ENCODE measurements around the gene RSPO1. TPM values are rescaled to one million over a fixed set of nuclear protein-coding genes. Genes with fewer than 3 reads are reported as not detected.

Gene RSPO1
- total and polyA plus RNA-seq, 5 donors from 2014 or later: not detected

DNA sequence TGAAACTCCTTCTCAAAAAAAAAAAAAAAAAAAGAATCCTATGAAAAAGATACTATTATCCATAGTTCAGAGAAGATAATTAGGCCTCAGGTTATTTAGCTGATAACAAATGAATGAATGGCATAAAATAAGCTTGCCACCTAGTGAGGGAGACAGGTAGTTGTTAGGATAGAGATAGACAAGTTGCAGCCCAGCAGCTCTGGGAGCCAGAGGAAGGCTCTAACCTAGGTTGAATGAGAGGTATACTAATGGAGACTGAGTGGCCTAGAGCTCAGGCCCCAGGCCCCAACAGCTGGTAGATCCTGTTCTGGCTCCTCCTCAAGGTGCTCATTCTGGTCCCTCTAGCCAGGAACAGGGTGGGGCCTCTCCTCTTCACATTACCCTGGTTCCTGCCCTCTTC, 20.6 kb upstream of the RSPO1 start:
- ATAC-seq (ENCODE audit: low read depth in 2 of 2) (no peak), DNase-seq (no peak)
- H3K9me3 ChIP-seq (ENCODE audit: control insufficient read depth in 2 of 2, low read length in 2 of 2): no peaks in the 10 kb centered on the region
- Mint-ChIP-seq H3K9me3 (no peaks in the 10 kb centered on the region), H3K4me3 (no peak overlapping the region), H3K36me3 (no peaks in the 10 kb centered on the region), H3K4me1 (peaks cover 0 to under 1% (median 0%) of the 10 kb centered on the region in 4 donors), H3K27me3 (peaks cover 7% of the 10 kb centered on the region), H3K27ac (no peak overlapping the region)
- H3K4me1 ChIP-seq (ENCODE audit: control insufficient read depth, insufficient read depth, low read length, poor library complexity, severe bottlenecking): no peaks in the 10 kb centered on the region
- H3K4me3 ChIP-seq (ENCODE audit: low read depth, low read length): no peak overlapping the region
- no peak overlapping the region for H3K27ac ChIP-seq (ENCODE audit: insufficient read depth, low read length, poor library complexity, severe bottlenecking)
- no peaks in the 10 kb centered on the region for H3K36me3 ChIP-seq (ENCODE audit: control insufficient read depth, insufficient read depth, low read length)
- no peaks in the 10 kb centered on the region for H3K27me3 ChIP-seq (ENCODE audit: control insufficient read depth, insufficient read depth, low read length)

DNA sequence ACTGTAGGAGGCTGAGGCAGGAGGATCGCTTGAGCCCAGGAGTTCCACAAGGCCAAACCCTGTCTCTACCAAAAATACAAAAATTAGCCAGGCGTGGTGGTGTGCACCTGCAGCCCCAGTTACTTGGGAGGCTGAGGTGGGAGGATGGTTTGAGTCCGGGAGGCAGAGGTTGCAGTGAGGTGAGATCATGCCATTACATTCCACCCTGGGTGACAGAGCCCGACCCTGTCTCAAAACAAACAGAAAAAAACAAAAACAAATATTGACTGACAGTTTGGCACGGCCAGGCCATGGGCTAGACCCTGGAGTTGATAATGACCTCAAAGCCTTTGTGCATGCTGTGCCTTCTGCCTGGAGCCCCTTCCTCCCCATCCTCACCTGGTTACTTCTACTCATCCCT, 19.2 kb upstream of the RSPO1 start:
- no peaks in the 10 kb centered on the region for H3K4me1 ChIP-seq (ENCODE audit: control insufficient read depth, insufficient read depth, low read length, poor library complexity, severe bottlenecking)
- no peaks in the 10 kb centered on the region for H3K36me3 Mint-ChIP-seq
- no peaks in the 10 kb centered on the region for H3K4me1 Mint-ChIP-seq
- no peaks in the 10 kb centered on the region for H3K9me3 Mint-ChIP-seq
- DNase-seq: no peak
- H3K4me3 ChIP-seq (ENCODE audit: low read depth, low read length): no peak overlapping the region
- H3K27me3 Mint-ChIP-seq: peaks cover 9% of the 10 kb centered on the region
- no peak overlapping the region for H3K27ac ChIP-seq (ENCODE audit: insufficient read depth, low read length, poor library complexity, severe bottlenecking)
- no peaks in the 10 kb centered on the region for H3K36me3 ChIP-seq (ENCODE audit: control insufficient read depth, insufficient read depth, low read length)
- H3K27ac Mint-ChIP-seq: peak overlapping the region in 1 of 3 donors; percentile 67
- ATAC-seq (ENCODE audit: low read depth in 2 of 2): no peak
- no peaks in the 10 kb centered on the region for H3K9me3 ChIP-seq (ENCODE audit: control insufficient read depth in 2 of 2, low read length in 2 of 2)
- no peak overlapping the region for H3K4me3 Mint-ChIP-seq
- no peaks in the 10 kb centered on the region for H3K27me3 ChIP-seq (ENCODE audit: control insufficient read depth, insufficient read depth, low read length)

DNA sequence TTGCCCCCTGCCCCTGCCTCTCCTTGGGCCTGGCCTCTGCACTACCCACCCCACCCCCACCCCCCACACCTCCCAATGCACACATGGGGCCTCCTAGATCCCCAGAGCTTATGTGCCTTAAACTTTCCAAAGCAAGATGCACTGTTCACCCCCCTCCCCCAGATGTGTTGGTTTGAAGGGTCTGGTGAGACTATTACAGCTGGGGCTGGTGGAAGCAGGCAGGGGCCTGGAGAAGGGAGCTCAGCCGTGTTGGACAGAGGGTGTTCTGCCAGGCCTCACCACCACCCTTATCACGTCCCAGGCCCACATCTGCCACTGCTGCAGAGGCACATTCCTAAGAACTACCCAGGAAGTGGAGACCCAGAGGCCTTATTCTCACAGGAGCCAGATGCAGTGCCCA, 18.3 kb upstream of the RSPO1 start:
- H3K4me3 Mint-ChIP-seq: no peak overlapping the region
- ATAC-seq (ENCODE audit: low read depth in 2 of 2): no peak
- peaks cover 9% of the 10 kb centered on the region for H3K27me3 Mint-ChIP-seq
- no peak for DNase-seq
- no peak overlapping the region for H3K27ac Mint-ChIP-seq
- no peak overlapping the region for H3K27ac ChIP-seq (ENCODE audit: insufficient read depth, low read length, poor library complexity, severe bottlenecking)
- no peaks in the 10 kb centered on the region for H3K36me3 Mint-ChIP-seq
- H3K4me1 ChIP-seq (ENCODE audit: control insufficient read depth, insufficient read depth, low read length, poor library complexity, severe bottlenecking): no peaks in the 10 kb centered on the region
- no peaks in the 10 kb centered on the region for H3K9me3 Mint-ChIP-seq
- H3K36me3 ChIP-seq (ENCODE audit: control insufficient read depth, insufficient read depth, low read length): no peaks in the 10 kb centered on the region
- no peaks in the 10 kb centered on the region for H3K9me3 ChIP-seq (ENCODE audit: control insufficient read depth in 2 of 2, low read length in 2 of 2)
- H3K4me3 ChIP-seq (ENCODE audit: low read depth, low read length): no peak overlapping the region
- no peaks in the 10 kb centered on the region for H3K4me1 Mint-ChIP-seq
- H3K27me3 ChIP-seq (ENCODE audit: control insufficient read depth, insufficient read depth, low read length): no peaks in the 10 kb centered on the region

DNA sequence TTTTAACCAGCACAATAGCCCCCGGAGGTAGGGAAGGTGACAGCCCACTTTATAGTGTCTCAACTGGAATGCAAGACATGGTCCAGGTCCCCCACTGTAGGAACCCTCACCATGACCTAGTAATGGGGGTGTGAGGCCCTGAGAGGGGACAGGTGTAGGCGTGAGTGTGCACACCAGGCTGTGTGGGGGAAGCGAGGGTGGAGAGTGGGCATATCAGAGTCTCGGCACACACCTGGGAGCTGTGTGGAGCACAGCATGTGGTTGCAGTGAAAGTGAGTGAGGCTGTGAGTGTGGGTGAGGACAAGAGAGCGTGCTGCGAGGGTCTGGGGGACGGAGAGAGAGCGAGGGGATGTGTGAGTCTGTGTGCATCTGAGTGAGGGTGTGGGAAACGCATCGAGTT, 17.1 kb upstream of the RSPO1 start:
- H3K4me1 ChIP-seq (ENCODE audit: control insufficient read depth, insufficient read depth, low read length, poor library complexity, severe bottlenecking): no peaks in the 10 kb centered on the region
- H3K27ac Mint-ChIP-seq: no peak overlapping the region
- no peaks in the 10 kb centered on the region for H3K9me3 ChIP-seq (ENCODE audit: control insufficient read depth in 2 of 2, low read length in 2 of 2)
- H3K4me1 Mint-ChIP-seq: no peaks in the 10 kb centered on the region
- H3K36me3 ChIP-seq (ENCODE audit: control insufficient read depth, insufficient read depth, low read length): no peaks in the 10 kb centered on the region
- no peak overlapping the region for H3K4me3 ChIP-seq (ENCODE audit: low read depth, low read length)
- H3K36me3 Mint-ChIP-seq: no peaks in the 10 kb centered on the region
- no peak overlapping the region for H3K4me3 Mint-ChIP-seq
- ATAC-seq (ENCODE audit: low read depth in 2 of 2) (no peak), DNase-seq (no peak)
- no peaks in the 10 kb centered on the region for H3K9me3 Mint-ChIP-seq
- no peak overlapping the region for H3K27ac ChIP-seq (ENCODE audit: insufficient read depth, low read length, poor library complexity, severe bottlenecking)
- H3K27me3 Mint-ChIP-seq: peaks cover 13% of the 10 kb centered on the region
- H3K27me3 ChIP-seq (ENCODE audit: control insufficient read depth, insufficient read depth, low read length): peaks cover 2% of the 10 kb centered on the region

DNA sequence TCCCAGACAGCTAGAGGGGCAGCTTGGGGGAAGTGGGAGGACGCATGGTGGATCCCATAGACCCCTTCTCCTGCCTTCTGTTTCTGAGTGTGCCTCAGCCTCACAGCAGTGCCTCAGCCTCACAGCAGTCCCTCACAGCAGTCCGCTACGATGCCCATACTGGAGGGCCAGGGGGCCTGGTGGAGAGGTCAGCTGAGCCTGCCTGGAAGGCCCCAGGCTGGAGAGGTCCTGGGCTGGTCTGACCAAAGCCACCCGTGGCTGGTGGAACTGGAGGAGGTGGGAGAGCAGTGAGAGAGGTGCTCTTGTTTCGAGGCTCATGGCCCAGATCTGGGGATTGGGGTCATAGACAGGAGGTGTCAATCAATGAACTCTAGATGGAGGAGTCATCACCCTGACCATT, 16.0 kb upstream of the RSPO1 start:
- no peak overlapping the region for H3K27ac ChIP-seq (ENCODE audit: insufficient read depth, low read length, poor library complexity, severe bottlenecking)
- no peaks in the 10 kb centered on the region for H3K4me1 ChIP-seq (ENCODE audit: control insufficient read depth, insufficient read depth, low read length, poor library complexity, severe bottlenecking)
- peaks cover 2% of the 10 kb centered on the region for H3K27me3 ChIP-seq (ENCODE audit: control insufficient read depth, insufficient read depth, low read length)
- H3K27me3 Mint-ChIP-seq: peaks cover 13% of the 10 kb centered on the region
- no peaks in the 10 kb centered on the region for H3K9me3 Mint-ChIP-seq
- H3K27ac Mint-ChIP-seq: no peak overlapping the region
- H3K4me3 ChIP-seq (ENCODE audit: low read depth, low read length): no peak overlapping the region
- DNase-seq (no peak), ATAC-seq (ENCODE audit: low read depth in 2 of 2) (no peak)
- no peaks in the 10 kb centered on the region for H3K9me3 ChIP-seq (ENCODE audit: control insufficient read depth in 2 of 2, low read length in 2 of 2)
- no peaks in the 10 kb centered on the region for H3K36me3 ChIP-seq (ENCODE audit: control insufficient read depth, insufficient read depth, low read length)
- H3K4me1 Mint-ChIP-seq: no peaks in the 10 kb centered on the region
- no peaks in the 10 kb centered on the region for H3K36me3 Mint-ChIP-seq
- no peak overlapping the region for H3K4me3 Mint-ChIP-seq

DNA sequence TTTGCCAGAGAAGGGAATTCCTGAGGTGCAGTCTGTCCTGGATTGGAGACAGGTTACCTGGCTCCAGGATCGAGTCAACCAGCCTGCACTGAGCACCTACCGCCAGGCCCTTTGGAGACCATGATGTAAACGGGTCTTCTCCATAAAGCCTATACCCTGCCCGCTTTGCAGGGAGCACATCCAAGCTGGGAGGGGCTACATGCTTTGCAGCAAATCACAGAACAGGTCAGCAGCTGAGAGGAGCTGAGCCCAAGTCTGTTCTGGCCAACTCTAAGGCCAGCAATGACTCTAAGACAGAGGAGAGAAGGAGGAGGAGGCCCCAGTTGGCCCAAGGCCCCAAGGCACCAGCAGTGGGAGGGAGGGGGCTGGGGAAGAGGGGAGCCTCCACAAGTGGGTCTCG, 15.5 kb upstream of the RSPO1 start:
- Histone ChIP-seq H3K27me3 (ENCODE audit: control insufficient read depth, insufficient read depth, low read length) (peaks cover 2% of the 10 kb centered on the region), H3K27ac (ENCODE audit: insufficient read depth, low read length, poor library complexity, severe bottlenecking) (no peak overlapping the region), H3K4me1 (ENCODE audit: control insufficient read depth, insufficient read depth, low read length, poor library complexity, severe bottlenecking) (no peaks in the 10 kb centered on the region), H3K4me3 (ENCODE audit: low read depth, low read length) (no peak overlapping the region), H3K9me3 (ENCODE audit: control insufficient read depth in 2 of 2, low read length in 2 of 2) (no peaks in the 10 kb centered on the region), H3K36me3 (ENCODE audit: control insufficient read depth, insufficient read depth, low read length) (no peaks in the 10 kb centered on the region)
- no peak overlapping the region for H3K4me3 Mint-ChIP-seq
- ATAC-seq (ENCODE audit: low read depth in 2 of 2) (no peak), DNase-seq (no peak)
- H3K9me3 Mint-ChIP-seq: no peaks in the 10 kb centered on the region
- H3K4me1 Mint-ChIP-seq: no peaks in the 10 kb centered on the region
- no peaks in the 10 kb centered on the region for H3K36me3 Mint-ChIP-seq
- no peak overlapping the region for H3K27ac Mint-ChIP-seq
- peaks cover 8% of the 10 kb centered on the region for H3K27me3 Mint-ChIP-seq

DNA sequence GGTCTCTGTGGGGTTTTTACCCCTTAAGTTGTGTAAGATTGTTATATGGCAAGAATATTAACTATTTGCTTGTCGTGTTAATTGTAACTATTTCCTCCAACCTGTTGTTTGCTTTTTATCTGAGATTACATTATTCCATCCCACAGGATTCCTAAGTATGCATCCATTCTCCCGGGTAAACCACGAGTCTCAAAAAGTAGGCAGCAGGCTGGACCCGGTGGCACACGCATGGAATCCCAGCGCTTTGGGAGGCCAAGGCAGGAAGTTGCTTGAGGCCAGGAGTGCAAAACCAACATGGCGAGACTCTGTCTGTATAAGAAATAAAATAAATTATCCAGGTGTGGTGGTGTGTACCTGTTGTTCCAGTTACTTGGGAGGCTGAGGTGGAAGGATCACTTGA, 12.6 kb upstream of the RSPO1 start:
- Mint-ChIP-seq H3K27me3 (peaks cover 16% of the 10 kb centered on the region), H3K9me3 (peaks cover 0 to 2% (median 0%) of the 10 kb centered on the region in 7 donors), H3K4me1 (no peaks in the 10 kb centered on the region), H3K36me3 (no peaks in the 10 kb centered on the region), H3K27ac (no peak overlapping the region), H3K4me3 (no peak overlapping the region)
- peaks cover 7% of the 10 kb centered on the region for H3K27me3 ChIP-seq (ENCODE audit: control insufficient read depth, insufficient read depth, low read length)
- H3K36me3 ChIP-seq (ENCODE audit: control insufficient read depth, insufficient read depth, low read length): no peaks in the 10 kb centered on the region
- no peak for DNase-seq
- peaks cover 3 to 4% of the 10 kb centered on the region in 2 experiments for H3K9me3 ChIP-seq (ENCODE audit: control insufficient read depth in 2 of 2, low read length in 2 of 2)
- H3K27ac ChIP-seq (ENCODE audit: insufficient read depth, low read length, poor library complexity, severe bottlenecking): no peak overlapping the region
- H3K4me3 ChIP-seq (ENCODE audit: low read depth, low read length): no peak overlapping the region
- no peak for ATAC-seq (ENCODE audit: low read depth in 2 of 2)
- no peaks in the 10 kb centered on the region for H3K4me1 ChIP-seq (ENCODE audit: control insufficient read depth, insufficient read depth, low read length, poor library complexity, severe bottlenecking)

DNA sequence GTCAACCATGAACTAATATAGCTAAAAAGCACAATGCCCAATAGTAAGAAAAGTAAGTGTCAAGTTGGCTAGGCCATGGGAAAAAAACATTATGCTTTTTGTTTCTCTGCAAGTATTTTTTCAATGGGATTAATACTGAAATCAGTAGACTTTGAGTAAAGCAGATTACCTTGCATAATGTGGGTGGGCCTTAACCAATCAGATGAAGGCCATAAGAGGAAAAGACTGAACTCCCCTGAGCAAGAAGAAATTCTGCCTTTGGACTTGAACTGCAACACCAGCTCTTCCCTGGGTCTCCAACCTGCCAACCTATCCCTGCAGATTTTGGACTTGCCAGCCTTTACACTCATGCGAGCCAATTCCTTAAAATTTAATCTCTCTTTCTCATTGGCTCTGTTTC, 6.4 kb upstream of the RSPO1 start:
- DNase-seq (no peak), ATAC-seq (ENCODE audit: low read depth in 2 of 2) (no peak)
- peaks cover 0 to 2% (median 0%) of the 10 kb centered on the region in 7 donors for H3K9me3 Mint-ChIP-seq
- peaks cover 8 to 17% of the 10 kb centered on the region in 2 experiments for H3K9me3 ChIP-seq (ENCODE audit: control insufficient read depth in 2 of 2, low read length in 2 of 2)
- H3K4me3 ChIP-seq (ENCODE audit: low read depth, low read length): no peak overlapping the region
- H3K4me1 Mint-ChIP-seq: no peaks in the 10 kb centered on the region
- H3K27me3 Mint-ChIP-seq: peaks cover 23% of the 10 kb centered on the region
- no peak overlapping the region for H3K4me3 Mint-ChIP-seq
- no peaks in the 10 kb centered on the region for H3K36me3 Mint-ChIP-seq
- no peaks in the 10 kb centered on the region for H3K4me1 ChIP-seq (ENCODE audit: control insufficient read depth, insufficient read depth, low read length, poor library complexity, severe bottlenecking)
- no peak overlapping the region for H3K27ac ChIP-seq (ENCODE audit: insufficient read depth, low read length, poor library complexity, severe bottlenecking)
- H3K27me3 ChIP-seq (ENCODE audit: control insufficient read depth, insufficient read depth, low read length): peaks cover 21% of the 10 kb centered on the region
- no peak overlapping the region for H3K27ac Mint-ChIP-seq
- no peaks in the 10 kb centered on the region for H3K36me3 ChIP-seq (ENCODE audit: control insufficient read depth, insufficient read depth, low read length)
